Nucleus accumbens (tissue), 56 donors: ENCODE data around the gene UNC93A.
A peak's percentile ranks its signal among the peaks of the same experiment; 100 is the strongest.
"Not testable (repeated sequence)": the region's sequence is repeated elsewhere in the genome, so short reads cannot be mapped to it uniquely, and the experiment has no call there.

ENCODE experiments used
- DNase-seq, 56 donors: peaks; one replicate each; lab custom pipeline; 2025; lab: John Stamatoyannopoulos, UW

UNC93A gene

GRCh38 chr6:167268683-167269280, 22.3 kb upstream of the UNC93A start:
- DNase-seq, result no peak

- DNase-seq, result no peak
Observed at GRCh38 chr6:167270499-167271311, 20.4 kb upstream of the UNC93A start.

- DNase-seq, result no peak
Observed at GRCh38 chr6:167272151-167272550, 19.0 kb upstream of the UNC93A start.

- no peak for DNase-seq
Observed at GRCh38 chr6:167272696-167273379, 18.3 kb upstream of the UNC93A start.

- no peak for DNase-seq
Observed at GRCh38 chr6:167274270-167274669, 16.8 kb upstream of the UNC93A start.

- no peak for DNase-seq
Observed at GRCh38 chr6:167275001-167275400, 16.1 kb upstream of the UNC93A start.

GRCh38 chr6:167275436-167275835, 15.7 kb upstream of the UNC93A start:
- DNase-seq, result no peak

- DNase-seq, result no peak
Observed at GRCh38 chr6:167276772-167277533, 14.2 kb upstream of the UNC93A start.

- not testable (repeated sequence) for DNase-seq
Observed at GRCh38 chr6:167278173-167278940, 12.8 kb upstream of the UNC93A start.

GRCh38 chr6:167279766-167280446, 11.2 kb upstream of the UNC93A start:
- no peak for DNase-seq

GRCh38 chr6:167280466-167280865, 10.6 kb upstream of the UNC93A start:
- DNase-seq, result not testable (repeated sequence)

- DNase-seq, result no peak
Observed at GRCh38 chr6:167282165-167282564, 8.9 kb upstream of the UNC93A start.

GRCh38 chr6:167284565-167284964, 6.5 kb upstream of the UNC93A start:
- not testable (repeated sequence) for DNase-seq

GRCh38 chr6:167285077-167285770, 5.9 kb upstream of the UNC93A start:
- no peak for DNase-seq

- DNase-seq, result no peak
Observed at GRCh38 chr6:167287513-167288048, 3.5 kb upstream of the UNC93A start.

GRCh38 chr6:167288591-167289225, 2.4 kb upstream of the UNC93A start:
- DNase-seq, result peak in 9 of 56 donors; percentile 1 to 39 (median 9)

GRCh38 chr6:167289291-167289690, 1.8 kb upstream of the UNC93A start:
- DNase-seq, result not testable (repeated sequence)
